Calu3 (cell line): ENCODE measurements around the gene KDM4B. TPM values are rescaled to one million over a fixed set of nuclear protein-coding genes. Genes with fewer than 3 reads are reported as not detected.

Experiments used
- BruUV-seq: library from RNA; stranded (reverse); fragments of 400-500 nt; replicated peaks from 2 replicates; lab custom pipeline; 2021; lab: Mats Ljungman, UMichigan
- CTCF ChIA-PET: fragments of 300-600 bp; sonication (Branson Sonifier 250); formaldehyde crosslinking; loops from one replicate; lab custom pipeline; 2022; ENCODE audit warnings: antibody characterized with exemption; lab: Charles Lee
- DNase-seq: peaks from one replicate; pipeline ENCODE4 v3.0.0; 2022
- H3K27ac Mint-ChIP-seq: one replicate; pipeline ENCODE4 v1.8.0; 2022; ENCODE audit warnings: mixed read lengths; ENCODE audit not compliant: unreplicated experiment
- H3K27me3 Mint-ChIP-seq: one replicate; pipeline ENCODE4 v1.8.0; 2022; ENCODE audit warnings: mixed read lengths; ENCODE audit not compliant: unreplicated experiment
- H3K36me3 Mint-ChIP-seq: one replicate; pipeline ENCODE4 v1.8.0; 2022; ENCODE audit warnings: mild to moderate bottlenecking, moderate library complexity, mixed read lengths; ENCODE audit not compliant: insufficient read depth, unreplicated experiment
- H3K4me1 Mint-ChIP-seq: one replicate; pipeline ENCODE4 v1.8.0; 2022; ENCODE audit warnings: mild to moderate bottlenecking, low read depth, mixed read lengths; ENCODE audit not compliant: unreplicated experiment
- H3K4me3 Mint-ChIP-seq: one replicate; pipeline ENCODE4 v1.8.0; 2022; ENCODE audit warnings: mild to moderate bottlenecking, low read depth, moderate library complexity, mixed read lengths; ENCODE audit not compliant: unreplicated experiment
- H3K9me3 Mint-ChIP-seq: one replicate; pipeline ENCODE4 v1.8.0; 2022; ENCODE audit warnings: low read depth, mixed read lengths; ENCODE audit not compliant: unreplicated experiment
- intact Hi-C: fragments of 100-400 bp; cut with micrococcal nuclease; formaldehyde crosslinking; loops from one replicate; pipeline ENCODE4 v1.10.0; 2022; ENCODE audit not compliant: unreplicated experiment
- total RNA-seq: library from RNA; stranded (reverse); gene quantifications from 2 replicates; pipeline ENCODE4 v1.2.3, GENCODE V29; 2022
- TF ChIP-seq, protein P1 (sequence below): fragments of 200-600 bp; IDR thresholded peaks from one replicate; pipeline ENCODE4 v1.8.0; 2022; ENCODE audit warnings: antibody characterized with exemption; ENCODE audit not compliant: unreplicated experiment

KDM4B gene
- total RNA-seq, 1 experiment from 2014 or later = 13.9 TPM

DNA sequence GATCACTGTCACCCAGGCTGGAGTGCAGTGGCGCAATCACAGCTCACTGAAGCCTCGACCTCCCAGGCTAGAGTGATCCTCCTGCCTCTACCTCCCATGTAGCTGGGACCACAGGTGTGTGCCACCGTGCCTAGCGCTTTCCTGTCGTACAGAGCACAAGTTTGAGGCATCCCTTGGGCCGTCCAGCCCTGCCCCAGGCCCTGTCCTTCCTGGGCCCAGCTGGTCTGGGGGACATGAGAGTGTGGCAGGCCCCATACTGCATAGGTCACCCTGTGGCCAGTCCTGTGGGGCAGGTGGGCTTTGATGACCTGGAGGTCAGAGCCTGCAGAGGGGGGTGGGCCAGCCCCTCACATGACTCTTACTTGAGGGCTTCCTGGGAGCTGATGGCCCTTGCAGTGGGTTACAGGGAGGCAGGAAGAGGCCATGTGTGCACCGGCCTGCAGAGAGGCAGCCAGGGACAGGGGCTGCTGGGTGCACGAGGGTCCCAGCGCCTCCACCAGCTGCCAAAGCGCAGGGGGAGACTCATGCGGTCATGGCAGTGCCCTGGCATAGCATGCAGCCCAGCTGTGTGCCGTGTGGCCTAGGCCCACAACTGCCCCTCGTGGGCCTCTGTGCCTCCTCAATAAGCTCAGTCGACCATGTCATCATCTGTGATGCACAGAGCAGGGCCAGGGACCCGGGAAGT, 61.4 kb downstream of the KDM4B start:
- no TSS peak for BruUV-seq
- H3K27ac Mint-ChIP-seq = no peak overlapping the region

DNA sequence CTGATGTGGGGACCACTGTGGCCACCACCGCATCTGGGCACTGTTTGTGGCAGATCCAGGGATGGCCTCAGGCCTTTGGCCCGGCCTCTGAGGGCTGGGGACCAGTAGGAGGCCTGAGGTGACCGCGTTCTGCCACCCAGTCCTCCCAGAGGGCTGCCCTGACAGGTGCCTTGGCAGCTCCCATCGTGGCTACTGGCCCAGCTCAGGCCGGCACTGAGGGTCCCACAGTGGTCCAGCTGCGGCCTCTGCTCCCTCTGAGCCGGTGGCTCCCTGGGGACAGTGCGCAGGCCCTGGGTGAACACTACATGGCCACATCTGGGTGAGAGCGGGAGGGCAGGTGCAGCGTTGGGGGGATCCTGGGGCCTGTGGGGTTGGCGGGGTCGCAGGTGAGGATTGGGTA, 61.9 kb downstream of the KDM4B start:
- BruUV-seq = no TSS peak
- no peak overlapping the region for H3K27ac Mint-ChIP-seq

More for the DNA sequence above, 61.4 kb downstream of the KDM4B start:
- TF ChIP-seq, protein P1, sequence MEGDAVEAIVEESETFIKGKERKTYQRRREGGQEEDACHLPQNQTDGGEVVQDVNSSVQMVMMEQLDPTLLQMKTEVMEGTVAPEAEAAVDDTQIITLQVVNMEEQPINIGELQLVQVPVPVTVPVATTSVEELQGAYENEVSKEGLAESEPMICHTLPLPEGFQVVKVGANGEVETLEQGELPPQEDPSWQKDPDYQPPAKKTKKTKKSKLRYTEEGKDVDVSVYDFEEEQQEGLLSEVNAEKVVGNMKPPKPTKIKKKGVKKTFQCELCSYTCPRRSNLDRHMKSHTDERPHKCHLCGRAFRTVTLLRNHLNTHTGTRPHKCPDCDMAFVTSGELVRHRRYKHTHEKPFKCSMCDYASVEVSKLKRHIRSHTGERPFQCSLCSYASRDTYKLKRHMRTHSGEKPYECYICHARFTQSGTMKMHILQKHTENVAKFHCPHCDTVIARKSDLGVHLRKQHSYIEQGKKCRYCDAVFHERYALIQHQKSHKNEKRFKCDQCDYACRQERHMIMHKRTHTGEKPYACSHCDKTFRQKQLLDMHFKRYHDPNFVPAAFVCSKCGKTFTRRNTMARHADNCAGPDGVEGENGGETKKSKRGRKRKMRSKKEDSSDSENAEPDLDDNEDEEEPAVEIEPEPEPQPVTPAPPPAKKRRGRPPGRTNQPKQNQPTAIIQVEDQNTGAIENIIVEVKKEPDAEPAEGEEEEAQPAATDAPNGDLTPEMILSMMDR = no peak
- CTCF ChIA-PET = interaction anchor here (0.9 to 2.5 kb wide), 7 partner anchors 15 to 221 kb away, joined by 3 to 20 read pairs (median 4); partner anchors contain the start of gene KDM4B
- no peaks in the 10 kb centered on the region for H3K36me3 Mint-ChIP-seq
- H3K4me3 Mint-ChIP-seq = no peak overlapping the region
- no peaks in the 10 kb centered on the region for H3K4me1 Mint-ChIP-seq
- intact Hi-C loops = loop anchor here (2.0 to 5.0 kb wide), 2 partner anchors 158 to 221 kb away; no protein-coding TSS in a partner anchor
- no peaks in the 10 kb centered on the region for H3K9me3 Mint-ChIP-seq
- H3K27me3 Mint-ChIP-seq = no peaks in the 10 kb centered on the region
- DNase-seq = no peak

DNA sequence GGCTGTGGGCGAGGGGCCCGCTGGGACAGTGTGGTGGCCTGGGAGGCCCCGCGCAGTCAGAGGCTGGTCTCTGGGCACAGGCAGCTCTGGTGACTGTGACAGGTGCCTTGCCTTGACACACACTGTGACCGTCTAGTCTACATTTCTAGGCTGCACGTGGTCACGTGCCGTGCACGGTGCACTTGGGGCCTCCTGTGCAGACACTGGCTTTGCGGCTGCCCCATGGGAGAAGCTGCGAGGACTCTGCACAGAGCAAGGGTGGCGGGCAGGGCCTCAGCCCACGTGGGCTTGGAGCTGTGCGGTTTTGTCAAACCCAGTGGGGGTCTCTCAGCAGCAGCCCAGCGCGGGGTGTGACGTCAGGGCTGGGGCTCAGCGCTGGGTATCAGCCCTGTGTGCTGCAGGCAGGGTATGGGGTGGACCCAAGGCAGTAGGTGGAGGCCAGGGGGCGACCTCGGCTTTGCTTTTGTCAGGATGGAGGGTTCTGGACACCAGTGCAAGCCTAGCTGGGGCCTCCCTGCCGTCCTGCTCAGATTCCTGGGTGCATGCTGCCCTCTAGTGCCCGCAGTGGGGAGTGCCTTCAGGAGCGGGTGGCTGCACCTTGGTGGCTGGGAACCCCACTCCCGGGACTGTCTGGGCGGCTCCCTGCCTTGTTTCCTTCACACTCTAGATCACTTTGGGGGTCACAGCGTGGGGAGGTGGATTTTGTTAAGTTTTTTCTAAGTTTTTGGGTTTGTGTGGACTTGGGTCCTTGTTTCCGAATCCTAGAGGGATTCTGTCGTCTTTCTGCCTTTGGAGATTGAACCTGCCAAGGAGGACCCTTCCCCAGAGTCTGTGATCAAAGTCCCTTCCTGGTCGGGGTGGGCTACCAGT, 62.6 kb downstream of the KDM4B start:
- CTCF ChIA-PET = interaction anchor here (0.8 to 2.5 kb wide), 10 partner anchors 15 to 222 kb away, joined by 3 to 20 read pairs (median 4); partner anchors contain the start of gene KDM4B
- no peaks in the 10 kb centered on the region for H3K36me3 Mint-ChIP-seq
- no peak overlapping the region for H3K4me3 Mint-ChIP-seq
- no peaks in the 10 kb centered on the region for H3K4me1 Mint-ChIP-seq
- peak; percentile 88 for DNase-seq
- TF ChIP-seq, protein P1 = peak; percentile 73
- no TSS peak for BruUV-seq
- no peaks in the 10 kb centered on the region for H3K9me3 Mint-ChIP-seq
- intact Hi-C loops = loop anchor here (2.0 to 5.0 kb wide), 2 partner anchors 159 to 223 kb away; no protein-coding TSS in a partner anchor
- H3K27ac Mint-ChIP-seq = no peak overlapping the region
- no peaks in the 10 kb centered on the region for H3K27me3 Mint-ChIP-seq

More for the DNA sequence above, 61.9 kb downstream of the KDM4B start:
- H3K36me3 Mint-ChIP-seq = no peaks in the 10 kb centered on the region
- DNase-seq = no peak
- TF ChIP-seq, protein P1 = no peak
- CTCF ChIA-PET = interaction anchor here (0.9 to 2.5 kb wide), 7 partner anchors 16 to 221 kb away, joined by 3 to 20 read pairs (median 4); partner anchors contain the start of gene KDM4B
- no peaks in the 10 kb centered on the region for H3K27me3 Mint-ChIP-seq
- H3K9me3 Mint-ChIP-seq = no peaks in the 10 kb centered on the region
- H3K4me1 Mint-ChIP-seq = no peaks in the 10 kb centered on the region
- intact Hi-C loops = loop anchor here (2.0 to 5.0 kb wide), 2 partner anchors 159 to 222 kb away; no protein-coding TSS in a partner anchor
- H3K4me3 Mint-ChIP-seq = no peak overlapping the region
